ENCODE data around the gene ARL3.

GRCh38 chr10:102721954-102722353, 7.8 kb upstream of the ARL3 start:
- TF ChIP-seq EP300 (IDR thresholded peaks at IDR 0.05) (no peak), CTCF (IDR thresholded peaks at IDR 0.05) (no peak)

Data from esophagus muscularis mucosa (tissue), 3 donors.